ENCODE data around the gene DDAH1. TPM values are rescaled to one million over a fixed set of nuclear protein-coding genes. Genes with fewer than 3 reads are reported as not detected.

Gene DDAH1
- polyA plus RNA-seq, 2 of the 4 experiments (the other 2 are of a cell fraction), result 5.7 to 12.6 TPM

- H3K4me1 ChIP-seq, result 0 out of 3 replicates have a peak, but pooled peaks cover 2% of the 10 kb centered on the region
Observed at GRCh38 chr1:85453640-85454194, 11.2 kb downstream of the DDAH1 start.

GRCh38 chr1:85452948-85453347 is 12.0 kb downstream of the DDAH1 start:
- DNase-seq (ENCODE audit: low read depth in 1 of 2, low spot score in 1 of 2) (no peak), FAIRE-seq (no peak), ATAC-seq (no peak)
- no peaks in the 10 kb centered on the region for H3K9me3 ChIP-seq
- no peak overlapping the region for H3K4me3 ChIP-seq
- no peak overlapping the region for H3K4me2 ChIP-seq
- WGBS (ENCODE audit: missing lambda C conversion rate), result 100% methylated on average over 2 of the region's 2 CpGs
- H3K4me1 ChIP-seq, result no peaks in the 10 kb centered on the region
- CTCF ChIA-PET, result interaction anchor here (0.8 to 1.7 kb wide), 3 partner anchors 112 to 147 kb away, joined by 3 to 8 read pairs (median 3); no protein-coding TSS in a partner anchor
- TF ChIP-seq POLR2A (IDR thresholded peaks at IDR 0.05; ENCODE audit: low read length) (no peak), FOSL2 (IDR thresholded peaks at IDR 0.05) (no peak), FOSL2 (CRISPR knock-in tag; IDR thresholded peaks at IDR 0.05) (no peak), CHD4 (IDR thresholded peaks at IDR 0.05; ENCODE audit: borderline replicate concordance) (no peak), KDM1A (IDR thresholded peaks at IDR 0.05; ENCODE audit: low read depth) (no peak), POLR2AphosphoS2 (conservative IDR thresholded peaks at IDR 0.05; ENCODE audit: low read length) (no peak), RNF2 (IDR thresholded peaks at IDR 0.05; ENCODE audit: borderline replicate concordance, low read depth) (no peak)
- POLR2A ChIA-PET, result no interaction called here
- no peak overlapping the region for H3K27ac ChIP-seq

More at GRCh38 chr1:85453640-85454194, 11.2 kb downstream of the DDAH1 start:
- ChIA-PET POLR2A (no interaction called here), CTCF (interaction anchor here (0.8 to 1.7 kb wide), 2 partner anchors 146 to 148 kb away, joined by 3 to 8 read pairs; no protein-coding TSS in a partner anchor)
- ATAC-seq, result no peak
- Histone ChIP-seq H3K27ac (no peak overlapping the region), H3K4me3 (no peak overlapping the region), H3K9me3 (no peaks in the 10 kb centered on the region), H3K4me2 (no peak overlapping the region)
- TF ChIP-seq HDAC2 (IDR thresholded peaks at IDR 0.05) (no peak), POLR2A (IDR thresholded peaks at IDR 0.05; ENCODE audit: low read length) (no peak), HMGXB4 (CRISPR knock-in tag; IDR thresholded peaks at IDR 0.05; ENCODE audit: borderline replicate concordance) (no peak), NFE2L2 (conservative IDR thresholded peaks at IDR 0.05; ENCODE audit: low read length) (no peak), EP300 (IDR thresholded peaks at IDR 0.05) (no peak), FOSL2 (IDR thresholded peaks at IDR 0.05) (no peak), FOSL2 (CRISPR knock-in tag; IDR thresholded peaks at IDR 0.05) (no peak), MAZ (IDR thresholded peaks at IDR 0.05; ENCODE audit: borderline replicate concordance, low read depth, low read length) (no peak), ESRRA (IDR thresholded peaks at IDR 0.05; ENCODE audit: borderline replicate concordance, low read length) (no peak), KDM5A (IDR thresholded peaks at IDR 0.05) (no peak), ZFP36 (IDR thresholded peaks at IDR 0.05; ENCODE audit: borderline replicate concordance, partially characterized antibody) (no peak), SMC3 (IDR thresholded peaks at IDR 0.05) (no peak)
- no peak for DNase-seq (ENCODE audit: low read depth in 1 of 2, low spot score in 1 of 2)
- WGBS (ENCODE audit: missing lambda C conversion rate), result 87% methylated on average over 2 of the region's 2 CpGs
- FAIRE-seq, result no peak

- TF ChIP-seq SMC3 (IDR thresholded peaks at IDR 0.05), result no peak
- TF ChIP-seq PBX3 (IDR thresholded peaks at IDR 0.05), result no peak
- no peak for TF ChIP-seq BHLHE40 (IDR thresholded peaks at IDR 0.05; ENCODE audit: low read depth, low read length)
- no peak for TF ChIP-seq EP300 (IDR thresholded peaks at IDR 0.05)
- no peak for TF ChIP-seq GATA3 (IDR thresholded peaks at IDR 0.05; ENCODE audit: borderline replicate concordance)
- TF ChIP-seq NPAS2 (CRISPR knock-in tag; IDR thresholded peaks at IDR 0.05; ENCODE audit: borderline replicate concordance), result no peak
- no peak for TF ChIP-seq FOXS1 (CRISPR knock-in tag; IDR thresholded peaks at IDR 0.05)
- ChIA-PET CTCF (interaction anchor here (1.5 kb wide), 1 partner anchor 11 kb away, joined by 3 read pairs; no protein-coding TSS in a partner anchor), POLR2A (no interaction called here)
- no peaks in the 10 kb centered on the region for H3K4me1 ChIP-seq
- DNase-seq (ENCODE audit: low read depth in 1 of 2, low spot score in 1 of 2) (no peak), FAIRE-seq (no peak), ATAC-seq (no peak)
- H3K27ac ChIP-seq, result no peak overlapping the region
- no peak overlapping the region for H3K4me2 ChIP-seq
- 75% methylated on average over 2 of the region's 2 CpGs for WGBS (ENCODE audit: missing lambda C conversion rate)
- no peak overlapping the region for H3K4me3 ChIP-seq
- no peaks in the 10 kb centered on the region for H3K9me3 ChIP-seq
Observed at GRCh38 chr1:85451236-85451830, 13.6 kb downstream of the DDAH1 start.
